Measurements from ENCODE around the gene INPP5A. TPM values are rescaled to one million over a fixed set of nuclear protein-coding genes. Genes with fewer than 3 reads are reported as not detected.

The INPP5A gene
- total RNA-seq, 2 donors from 2014 or later = 9.2 to 14.5 TPM

- DNase-seq = no peak
- Histone ChIP-seq H3K9me3 (no peaks in the 10 kb centered on the region), H3K4me1 (peaks cover 5% of the 10 kb centered on the region), H3K27ac (no peak overlapping the region), H3K27me3 (no peaks in the 10 kb centered on the region), H3K36me3 (replicated peaks in 1 of 2; ENCODE audit: insufficient read depth in 1 of 2, low read depth in 2 of 2) (no peaks in the 10 kb centered on the region), H3K4me3 (no peak overlapping the region)
- no peak for ATAC-seq
- WGBS, 2 donors = 92 to 94% methylated on average over 26 to 32 of the region's 33 CpGs
- intact Hi-C loops (cut with DNase I) = no loop called here
- TF ChIP-seq CTCF (IDR thresholded peaks at IDR 0.05) = no peak
- TF ChIP-seq POLR2A (IDR thresholded peaks at IDR 0.05) = no peak
Measured at GRCh38 chr10:132557696-132558515, 20.3 kb downstream of the INPP5A start.

GRCh38 chr10:132558516-132559413, 21.2 kb downstream of the INPP5A start:
- no peaks in the 10 kb centered on the region for H3K9me3 ChIP-seq
- no peak for ATAC-seq
- H3K36me3 ChIP-seq (replicated peaks in 1 of 2; ENCODE audit: insufficient read depth in 1 of 2, low read depth in 2 of 2) = no peaks in the 10 kb centered on the region
- TF ChIP-seq POLR2A (IDR thresholded peaks at IDR 0.05) (no peak), CTCF (IDR thresholded peaks at IDR 0.05) (no peak)
- no peak for DNase-seq
- intact Hi-C loops (cut with DNase I) = no loop called here
- H3K27me3 ChIP-seq = no peaks in the 10 kb centered on the region
- H3K4me3 ChIP-seq = no peak overlapping the region
- no peak overlapping the region for H3K27ac ChIP-seq
- WGBS, 2 donors = 90 to 95% methylated on average over 25 to 31 of the region's 32 CpGs
- H3K4me1 ChIP-seq = peaks cover 5% of the 10 kb centered on the region

- 86 to 87% methylated on average over 11 of the region's 11 CpGs for WGBS, 2 donors
- ATAC-seq (no peak), DNase-seq (no peak)
- intact Hi-C loops (cut with DNase I) = no loop called here
- H3K27ac ChIP-seq = no peak overlapping the region
- peaks cover 5% of the 10 kb centered on the region for H3K4me1 ChIP-seq
- no peaks in the 10 kb centered on the region for H3K9me3 ChIP-seq
- no peak for TF ChIP-seq CTCF (IDR thresholded peaks at IDR 0.05)
- TF ChIP-seq POLR2A (IDR thresholded peaks at IDR 0.05) = no peak
- H3K27me3 ChIP-seq = no peaks in the 10 kb centered on the region
- H3K36me3 ChIP-seq (replicated peaks in 1 of 2; ENCODE audit: insufficient read depth in 1 of 2, low read depth in 2 of 2) = no peaks in the 10 kb centered on the region
- H3K4me3 ChIP-seq = no peak overlapping the region
Measured at GRCh38 chr10:132559538-132559937, 22.0 kb downstream of the INPP5A start.

GRCh38 chr10:132560241-132560731, 22.7 kb downstream of the INPP5A start:
- Histone ChIP-seq H3K4me3 (no peak overlapping the region), H3K36me3 (replicated peaks in 1 of 2; ENCODE audit: insufficient read depth in 1 of 2, low read depth in 2 of 2) (no peaks in the 10 kb centered on the region), H3K27me3 (no peaks in the 10 kb centered on the region), H3K9me3 (no peaks in the 10 kb centered on the region), H3K4me1 (peaks cover 5% of the 10 kb centered on the region), H3K27ac (no peak overlapping the region)
- WGBS, 2 donors = 68 to 76% methylated on average over 10 of the region's 10 CpGs
- ATAC-seq (no peak), DNase-seq (no peak)
- intact Hi-C loops (cut with DNase I) = no loop called here
- TF ChIP-seq CTCF (IDR thresholded peaks at IDR 0.05) (no peak), POLR2A (IDR thresholded peaks at IDR 0.05) (no peak)
